HCEC 1CT (cell line): Measurements from ENCODE around the gene TAOK1.
"Not testable (repeated sequence)": the region's sequence is repeated elsewhere in the genome, so short reads cannot be mapped to it uniquely, and the experiment has no call there.

Source experiments
- DNase-seq: peaks from one replicate; pipeline ENCODE4 v3.0.0-alpha.2; 2017

The TAOK1 gene

DNA sequence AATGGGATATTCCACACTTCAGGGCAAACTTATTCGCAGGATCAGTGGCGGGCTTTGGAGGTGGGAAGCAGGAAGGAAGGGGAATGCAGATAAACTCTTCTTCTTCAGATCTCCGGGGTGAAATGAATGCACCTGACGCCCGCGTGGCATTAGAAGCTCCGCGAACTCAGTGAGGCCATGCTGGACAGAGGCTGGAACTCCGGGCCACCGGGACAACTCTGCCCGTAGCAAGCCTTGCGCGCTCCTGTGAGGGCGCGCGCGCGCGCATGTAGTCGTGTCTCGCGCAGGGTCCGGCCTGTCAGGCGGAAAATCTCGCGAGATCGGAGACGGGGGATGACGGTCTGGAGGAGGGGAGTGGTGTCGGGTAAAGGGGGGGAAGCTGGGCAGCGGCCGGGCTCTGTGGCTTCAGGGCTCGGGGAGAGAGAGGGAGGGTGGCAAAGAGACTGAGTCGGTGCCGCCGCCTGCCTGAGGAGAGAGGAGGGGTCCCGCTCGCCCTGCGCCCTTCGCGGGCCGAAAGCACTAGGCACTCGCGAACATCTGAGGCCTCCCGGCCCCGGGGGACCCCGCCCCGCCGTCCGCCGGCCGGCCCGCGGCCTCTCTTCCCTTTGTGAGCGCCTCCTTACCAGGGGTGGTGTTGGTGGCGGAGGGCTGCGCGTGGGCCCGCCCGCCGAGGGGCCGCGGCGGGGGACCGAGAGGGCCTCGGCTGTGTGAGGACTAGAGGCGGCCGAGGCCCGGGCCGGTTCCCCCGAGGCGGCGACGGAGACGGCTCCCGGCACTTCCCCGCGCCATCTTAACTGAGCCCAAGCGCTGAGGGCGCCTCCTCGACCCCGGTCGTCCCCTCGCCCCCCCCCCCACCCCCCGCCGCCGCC, at the start of gene TAOK1:
TAOK1 (plus strand) TSS at position 382 of the 869 bp plus-strand sequence. CDS start 61,186 bp downstream, outside the sequence.
- peak; percentile 96 for DNase-seq

- peak; percentile 35 for DNase-seq
Measured at GRCh38 chr17:29341726-29342125, 48.4 kb upstream of the TAOK1 start.

DNA sequence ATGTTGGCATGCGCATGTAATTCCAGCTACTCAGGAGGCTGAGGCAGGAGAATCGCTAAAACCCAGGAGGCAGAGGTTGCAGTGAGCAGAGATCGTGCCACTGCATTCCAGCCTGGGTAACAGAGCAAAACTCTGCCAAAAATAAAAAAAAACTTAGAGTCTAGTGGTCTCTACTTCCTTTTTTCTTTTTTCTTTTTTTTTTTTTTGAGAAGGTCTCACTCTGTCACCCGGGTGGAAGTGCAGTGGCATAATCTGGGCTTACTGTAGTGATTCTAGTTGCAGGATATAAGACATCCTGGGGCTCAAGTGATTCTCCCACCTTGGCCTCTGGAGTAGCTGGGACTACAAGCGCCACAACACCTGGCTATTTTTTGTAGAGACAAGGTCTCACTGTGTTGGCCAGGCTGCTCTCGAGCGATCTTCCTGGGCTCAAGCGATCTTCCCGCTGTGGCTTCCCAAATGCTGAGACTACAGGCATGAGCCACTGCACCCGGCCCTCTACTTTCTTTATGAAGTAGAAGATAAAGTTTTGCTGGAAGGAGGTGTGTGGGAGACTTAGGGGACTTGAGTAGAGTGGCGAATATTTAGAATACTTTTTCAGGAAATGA, 47.9 kb upstream of the TAOK1 start:
- no peak for DNase-seq

- DNase-seq, result no peak
Measured at GRCh38 chr17:29344201-29344856, 45.8 kb upstream of the TAOK1 start.

DNA sequence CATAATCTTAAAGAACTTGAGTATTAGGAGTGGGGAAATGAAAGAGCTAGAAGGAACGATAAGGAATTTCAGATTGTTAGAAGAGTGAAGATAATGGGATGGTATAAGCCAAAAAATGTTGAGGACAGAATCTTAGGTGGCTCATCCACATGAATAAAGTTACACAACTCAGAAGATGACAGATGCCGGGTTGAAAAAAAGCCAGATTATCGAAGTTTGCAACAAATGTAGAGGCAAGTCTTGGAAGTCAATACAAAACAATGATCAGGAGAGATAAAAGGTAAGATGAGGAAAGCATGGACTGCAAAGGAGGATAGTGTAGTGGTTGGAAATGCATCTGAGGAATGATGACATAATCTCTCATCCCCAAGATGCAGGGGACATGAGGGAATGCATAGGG, 45.1 kb upstream of the TAOK1 start:
- no peak for DNase-seq

DNA sequence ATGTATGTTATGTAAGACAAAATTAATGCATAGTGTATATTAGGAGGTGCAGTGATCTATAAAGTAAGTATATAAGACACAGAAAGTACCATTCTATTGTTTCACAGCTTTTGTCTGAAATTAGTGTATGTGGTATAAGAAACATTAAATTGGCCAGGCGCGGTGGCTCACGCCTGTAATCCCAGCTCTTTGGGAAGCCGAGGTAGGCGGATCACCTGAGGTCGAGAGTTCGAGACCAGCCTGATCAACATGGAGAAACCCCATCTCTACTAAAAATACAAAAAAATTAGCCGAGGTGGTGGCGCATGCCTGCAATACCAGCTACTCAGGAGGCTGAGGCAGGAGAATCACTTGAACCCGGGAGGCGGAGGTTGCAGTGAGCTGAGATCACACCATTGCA, 44.7 kb upstream of the TAOK1 start:
- DNase-seq, result not testable (repeated sequence)

- no peak for DNase-seq
Measured at GRCh38 chr17:29346462-29346861, 43.7 kb upstream of the TAOK1 start.

DNA sequence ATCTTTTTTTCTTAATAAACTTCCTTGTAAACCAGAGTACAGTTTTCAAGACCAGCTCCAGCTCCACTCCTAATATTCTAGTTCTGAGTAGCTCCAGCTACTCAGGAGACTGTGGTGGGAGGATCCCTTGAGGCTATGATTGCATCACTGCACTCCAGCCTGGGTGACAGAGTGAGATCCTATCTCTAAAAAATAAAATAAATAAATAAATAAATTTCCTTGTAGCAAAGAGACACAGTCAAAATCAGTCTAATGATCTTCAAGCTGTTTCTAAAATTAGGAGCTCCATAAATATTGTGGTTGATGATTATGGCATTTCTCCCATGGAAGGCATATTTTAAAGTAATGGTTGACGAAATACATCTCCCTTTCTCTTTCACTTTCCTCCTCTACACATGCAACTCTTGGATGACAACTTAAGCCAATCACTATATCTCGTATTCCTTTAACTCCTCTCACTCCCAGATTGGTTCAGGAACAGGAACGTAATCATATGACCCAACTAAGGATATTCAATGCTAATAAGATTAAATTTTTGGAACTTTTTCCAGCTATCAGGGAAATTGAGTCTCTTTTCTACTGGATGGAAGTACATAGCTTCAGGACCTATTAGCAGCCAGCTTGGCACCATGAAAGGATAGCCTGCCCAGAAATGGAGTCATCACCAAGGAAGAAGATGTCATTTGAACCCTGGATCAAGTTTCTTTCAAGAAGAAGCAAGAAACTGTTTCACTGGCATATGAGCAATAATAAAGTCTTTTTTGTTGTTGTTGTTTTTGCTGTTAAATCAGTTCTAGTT, 42.1 kb upstream of the TAOK1 start:
- peak; percentile 25 for DNase-seq

GRCh38 chr17:29349409-29349808, 40.8 kb upstream of the TAOK1 start:
- DNase-seq, result no peak

GRCh38 chr17:29352146-29352545, 38.0 kb upstream of the TAOK1 start:
- no peak for DNase-seq

DNA sequence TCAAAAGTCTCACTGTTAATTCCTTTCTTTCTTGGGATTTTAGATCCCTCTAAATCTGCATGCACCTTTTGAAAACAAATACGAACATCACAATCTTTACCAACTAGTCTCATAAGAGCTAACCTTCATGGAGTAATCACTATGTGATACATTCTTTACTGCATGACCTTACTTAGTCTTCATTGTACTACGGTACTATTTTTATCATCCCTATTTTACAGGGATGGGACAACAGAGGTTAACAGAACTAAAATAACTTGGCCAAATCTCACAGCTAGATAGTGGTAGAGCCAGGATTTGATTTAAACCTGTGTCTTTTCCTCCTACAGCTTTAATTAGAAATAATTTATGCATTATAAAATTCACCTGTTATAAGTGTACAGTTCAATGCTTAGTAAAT, 32.9 kb upstream of the TAOK1 start:
- no peak for DNase-seq

DNA sequence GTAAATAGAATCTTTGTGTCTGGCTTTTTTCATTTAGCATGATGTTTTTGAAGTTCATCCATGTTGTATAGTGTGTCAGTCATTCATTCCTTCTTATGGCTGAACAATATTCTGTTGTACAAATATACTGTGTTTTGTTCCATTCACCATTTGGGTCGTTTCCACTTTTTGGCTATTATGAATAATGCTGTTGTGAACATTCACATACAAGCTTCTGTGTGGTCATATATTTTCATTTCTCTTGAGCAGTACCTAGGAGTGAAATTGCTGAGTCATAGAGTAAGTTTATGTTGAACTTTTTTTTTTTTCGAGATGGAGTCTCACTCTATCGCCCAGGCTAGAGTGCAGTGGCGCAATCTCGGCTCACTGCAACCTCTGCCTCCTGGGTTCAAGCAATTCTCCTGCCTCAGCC, 32.3 kb upstream of the TAOK1 start:
- DNase-seq, result peak; percentile 46

DNA sequence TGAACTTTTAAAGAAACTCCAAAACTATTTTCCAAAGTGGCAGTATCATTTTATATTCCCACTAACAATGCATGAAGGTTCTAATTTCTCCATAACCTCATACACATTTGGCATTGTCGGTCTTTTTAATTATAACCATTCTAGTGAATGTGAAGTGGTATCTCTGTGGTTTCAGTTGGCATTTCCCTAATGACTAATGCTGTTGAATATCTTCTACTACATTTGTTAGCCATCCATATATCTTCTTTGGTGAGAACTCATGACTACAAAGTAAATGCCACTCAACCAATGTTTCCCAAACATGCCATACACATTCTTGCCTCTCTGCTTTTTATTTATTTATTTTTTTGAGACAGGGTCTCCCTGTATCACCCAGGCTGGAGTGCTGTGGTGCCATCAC, 31.7 kb upstream of the TAOK1 start:
- DNase-seq, result no peak

DNA sequence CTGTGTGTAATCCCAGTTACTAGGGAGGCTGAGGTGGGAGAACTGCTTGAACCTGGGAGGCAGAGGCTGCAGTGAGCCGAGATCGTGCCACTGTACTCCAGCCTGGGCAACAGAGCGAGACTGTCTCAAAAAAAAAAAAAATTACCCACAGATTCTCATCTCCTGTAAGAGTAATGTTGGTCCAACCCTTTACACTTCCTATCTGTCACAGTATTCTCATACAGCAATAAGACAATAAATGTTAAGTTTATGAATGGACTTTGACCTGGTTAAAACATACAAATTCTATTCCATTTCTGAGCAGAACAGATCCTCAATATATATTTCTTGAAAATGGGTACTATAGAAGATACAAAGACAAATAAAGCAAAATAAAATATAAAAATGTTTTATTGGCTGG, 30.4 kb upstream of the TAOK1 start:
- DNase-seq, result no peak

DNA sequence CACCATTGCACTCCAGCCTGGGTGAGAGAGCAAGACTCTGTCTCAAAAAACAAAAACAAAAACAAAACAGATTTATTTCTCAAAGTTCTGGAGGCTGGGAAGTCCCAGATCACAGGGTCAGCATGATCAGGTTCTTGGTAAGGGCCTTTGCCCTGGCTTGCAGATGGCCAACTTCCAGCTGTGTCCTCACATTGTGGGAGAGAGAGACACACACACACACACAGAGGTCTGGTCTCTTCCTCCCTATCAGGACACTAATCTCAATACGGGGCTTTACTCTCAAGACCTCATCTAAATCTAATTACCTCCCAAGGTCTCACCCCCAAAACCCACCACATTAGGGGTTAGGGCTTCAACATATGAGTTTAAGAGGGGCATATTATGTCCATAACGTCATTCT, 26.4 kb upstream of the TAOK1 start:
- DNase-seq, result no peak

DNA sequence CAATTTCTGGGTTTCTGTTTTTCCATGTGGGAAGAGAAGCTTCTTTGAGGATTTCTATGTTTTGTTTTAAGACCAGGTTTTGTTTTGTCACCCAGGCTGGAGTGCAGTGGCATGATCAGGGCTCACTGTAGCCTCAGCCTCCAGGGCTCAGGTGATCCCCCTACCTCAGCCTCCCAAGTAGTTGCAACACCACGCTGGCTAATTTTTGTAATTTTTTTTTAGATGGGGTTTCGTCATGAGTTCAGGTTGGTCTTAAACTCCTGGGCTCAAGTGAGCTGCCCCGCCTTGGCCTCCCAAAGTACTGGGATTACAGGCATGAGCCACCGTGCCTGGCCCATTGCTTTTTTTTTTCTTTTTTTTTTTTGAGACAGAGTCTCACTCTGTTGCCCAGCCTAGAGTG, 25.5 kb upstream of the TAOK1 start:
- no peak for DNase-seq

- DNase-seq, result no peak
Measured at GRCh38 chr17:29368161-29368560, 22.0 kb upstream of the TAOK1 start.

DNA sequence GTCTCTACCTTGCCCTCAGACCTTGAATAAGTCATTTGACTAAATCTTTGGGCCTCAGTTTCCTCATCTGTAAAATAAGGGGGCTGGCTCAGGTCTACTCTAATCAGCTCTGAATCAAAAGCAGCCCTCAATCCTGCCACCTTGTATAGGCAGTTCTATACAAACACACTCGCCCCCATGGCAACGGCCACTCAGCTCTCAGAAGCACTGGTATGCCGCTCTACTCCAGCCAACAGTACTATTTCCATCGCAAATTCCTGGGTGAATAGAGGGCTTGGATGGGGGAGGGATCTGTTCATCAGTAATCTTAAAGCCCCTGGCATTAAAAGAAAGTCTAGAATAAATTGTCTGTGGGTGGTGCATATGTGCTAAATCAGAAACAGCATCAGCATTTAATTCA, 21.2 kb upstream of the TAOK1 start:
- DNase-seq, result no peak

GRCh38 chr17:29369831-29370735, 20.1 kb upstream of the TAOK1 start:
- DNase-seq, result peak; percentile 84

- peak; percentile 81 for DNase-seq
Measured at GRCh38 chr17:29376667-29377270, 13.4 kb upstream of the TAOK1 start.

DNA sequence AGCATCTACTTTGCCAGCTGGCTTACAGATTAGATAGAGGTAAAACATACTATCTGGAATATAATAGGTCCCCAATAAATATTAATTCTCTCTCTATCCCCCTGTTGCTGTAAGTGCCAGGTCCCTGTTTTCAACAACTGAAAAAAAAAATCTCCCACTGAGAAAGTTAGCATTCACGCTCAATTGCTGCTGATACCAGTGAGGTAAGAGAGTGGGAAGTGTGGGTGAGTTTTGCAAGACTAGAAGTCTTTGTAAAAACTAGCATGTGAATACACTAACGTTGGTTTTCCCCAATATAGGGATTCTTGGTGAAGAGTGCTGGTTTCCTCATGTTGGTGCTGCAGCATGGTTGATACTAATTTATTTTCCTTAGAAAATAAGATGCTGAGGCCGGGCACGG, 11.7 kb upstream of the TAOK1 start:
- DNase-seq, result no peak
